Suppressor macrophage (primary cell): Measurements from ENCODE around the gene LY86.

Experiments
- DNase-seq, 4 experiments: peaks; one replicate each; pipeline ENCODE4 v3.0.0-alpha.2; 2020 to 2022

Gene LY86

GRCh38 chr6:6570929-6571671 lies 17.4 kb upstream of the LY86 start:
- no peak for DNase-seq

DNA sequence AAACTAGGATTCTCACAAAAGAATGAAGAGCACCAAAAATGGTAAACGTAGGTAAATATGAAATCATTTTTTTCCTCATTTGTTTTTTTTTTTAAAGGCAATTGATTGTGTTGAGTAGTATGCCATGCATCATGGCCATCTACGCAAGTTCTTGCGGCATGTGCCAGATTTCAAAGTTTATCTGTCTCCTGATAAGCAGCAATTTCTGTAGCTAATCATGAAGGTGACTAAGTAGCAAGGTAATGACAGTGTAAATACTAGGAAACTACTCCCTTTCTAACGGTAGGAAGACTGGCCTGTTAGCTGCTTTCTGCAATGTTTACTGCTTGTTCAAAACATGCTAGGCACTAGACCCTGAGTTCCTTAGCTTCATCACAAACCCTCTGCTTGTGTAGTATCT lies 13.4 kb upstream of the LY86 start:
- DNase-seq: no peak

DNA sequence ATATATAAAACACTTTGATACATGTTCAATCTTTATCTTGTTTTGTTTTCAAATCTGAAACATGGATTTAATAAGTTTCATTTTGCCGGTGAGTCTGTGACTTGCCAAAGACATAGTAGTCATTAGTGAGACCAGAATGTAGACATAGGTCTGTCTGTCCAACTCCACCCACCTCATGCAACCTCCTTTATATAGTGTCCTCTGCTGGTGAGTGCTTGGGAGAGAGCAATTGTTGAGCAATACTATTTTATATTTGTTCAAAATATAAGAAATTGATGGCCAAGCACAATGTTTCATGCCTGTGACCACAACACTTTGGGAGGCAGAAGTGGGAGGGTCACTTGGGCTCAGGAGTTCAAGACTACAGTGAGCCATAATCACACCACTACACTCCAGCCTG lies 10.8 kb upstream of the LY86 start:
- peak; percentile 35 to 60 (median 47) for DNase-seq

GRCh38 chr6:6579281-6579680 lies 9.2 kb upstream of the LY86 start:
- peak; percentile 27 to 58 (median 44) for DNase-seq

- no peak for DNase-seq
Observed at GRCh38 chr6:6580225-6580856, 8.2 kb upstream of the LY86 start.

DNA sequence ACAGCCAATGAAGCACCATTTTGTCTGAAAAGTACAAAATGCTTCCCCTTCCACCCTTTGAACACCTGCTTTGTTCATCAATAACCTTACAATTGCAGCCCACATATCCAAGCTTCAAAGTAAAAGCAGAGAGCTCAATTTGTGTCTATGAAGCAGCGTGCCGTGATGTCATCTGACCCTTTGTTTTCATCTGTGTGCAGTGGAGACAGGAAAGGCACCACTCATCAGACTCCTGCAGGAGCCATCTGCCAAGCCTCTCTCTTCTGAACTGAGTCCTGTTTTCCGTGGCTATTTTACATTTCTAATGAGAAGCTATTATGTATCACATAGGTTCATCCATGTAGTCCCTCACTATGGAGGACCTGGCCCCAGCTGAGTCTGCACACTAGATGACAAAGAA lies 7.5 kb upstream of the LY86 start:
- DNase-seq: no peak

DNA sequence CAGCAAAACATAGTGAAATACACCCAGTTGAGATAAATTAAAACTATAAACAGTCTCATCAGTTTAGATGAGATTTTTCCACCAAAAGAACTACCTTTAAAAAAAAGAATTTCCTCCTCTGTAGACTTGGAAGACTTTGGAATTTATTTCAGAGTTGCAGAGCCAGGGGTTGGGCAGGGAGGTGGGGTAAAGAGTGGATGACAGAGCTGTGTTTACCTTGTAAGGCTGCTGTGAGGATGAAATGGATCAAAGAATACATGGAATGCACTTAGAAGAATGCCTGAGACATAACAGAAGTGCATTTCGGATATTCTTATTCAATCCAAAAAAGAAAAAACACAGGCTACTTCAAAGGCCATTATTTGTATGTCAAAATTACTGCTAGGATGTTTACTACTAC lies 6.4 kb upstream of the LY86 start:
- DNase-seq: no peak

- peak in 1 of 4 experiments; percentile 28 for DNase-seq
Observed at GRCh38 chr6:6583836-6584235, 4.7 kb upstream of the LY86 start.

- peak; percentile 19 to 43 (median 39) for DNase-seq
Observed at GRCh38 chr6:6584310-6585002, 4.1 kb upstream of the LY86 start.

- no peak for DNase-seq
Observed at GRCh38 chr6:6585003-6585311, 3.6 kb upstream of the LY86 start.

DNA sequence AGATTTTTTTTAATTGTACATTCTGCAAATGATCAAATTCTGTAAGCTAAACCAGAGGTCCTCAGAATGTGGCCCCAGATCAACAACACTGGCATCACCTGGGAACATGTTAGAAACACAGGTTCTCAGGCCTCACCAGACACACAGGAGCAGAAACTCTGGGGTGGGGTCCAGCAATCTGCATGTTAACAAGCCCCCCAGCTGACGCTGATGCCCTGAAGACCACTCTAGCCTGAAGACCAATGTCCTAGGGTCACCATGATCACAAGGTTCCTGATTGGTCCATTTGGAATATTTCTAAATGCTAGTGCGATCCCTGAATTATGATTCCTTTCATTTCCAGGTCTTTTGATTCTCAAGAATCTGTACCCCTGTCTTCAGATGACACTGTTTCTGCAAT lies 2.4 kb upstream of the LY86 start:
- DNase-seq: no peak

DNA sequence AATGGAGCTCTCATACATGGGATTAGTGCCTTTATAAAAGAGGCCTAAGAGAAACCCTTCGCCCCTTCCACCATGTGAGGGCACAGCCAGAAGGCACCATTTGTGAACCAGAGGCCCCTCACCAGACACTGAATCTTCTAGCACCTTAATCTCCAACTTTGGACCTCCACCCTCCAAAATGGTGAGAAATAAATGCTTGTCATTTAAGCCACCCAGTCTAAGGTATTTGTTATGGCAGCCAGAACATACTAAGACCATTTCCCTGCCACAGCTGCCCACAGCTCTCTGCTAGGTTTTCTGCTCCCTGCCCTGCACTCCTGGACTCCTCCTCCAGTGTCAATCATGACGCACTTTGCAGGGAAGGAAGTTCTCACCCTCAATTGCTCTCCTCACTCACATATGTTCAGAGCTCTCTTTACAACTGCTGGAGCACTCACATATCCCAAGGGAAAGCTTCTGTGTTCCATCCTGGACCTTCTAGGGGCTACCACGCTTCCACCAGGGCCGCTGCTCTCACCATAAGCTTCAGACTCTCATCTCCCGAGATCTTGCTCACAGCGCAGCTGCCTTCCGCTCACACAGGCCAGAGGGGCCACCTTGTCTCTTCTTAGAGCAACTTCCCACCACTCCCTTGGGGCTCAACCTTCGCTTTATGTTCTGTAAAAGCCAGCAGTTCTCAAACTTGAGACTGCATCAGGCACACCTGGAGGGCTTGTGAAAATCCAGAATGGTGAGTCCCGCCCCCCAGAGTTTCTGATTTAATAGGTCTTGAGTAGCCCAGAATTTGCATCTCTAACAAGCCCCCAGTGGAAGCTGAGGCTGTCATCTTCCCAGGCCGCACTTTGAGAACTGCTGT lies 1.6 kb upstream of the LY86 start:
- peak; percentile 47 to 77 (median 70) for DNase-seq

- peak in 2 of 4 experiments; percentile 17 to 37 for DNase-seq
Observed at GRCh38 chr6:6587696-6588063, 840 bp upstream of the LY86 start.

GRCh38 chr6:6588924-6589709 lies 597 bp downstream of the LY86 start:
- DNase-seq: peak; percentile 38 to 55 (median 48)

DNA sequence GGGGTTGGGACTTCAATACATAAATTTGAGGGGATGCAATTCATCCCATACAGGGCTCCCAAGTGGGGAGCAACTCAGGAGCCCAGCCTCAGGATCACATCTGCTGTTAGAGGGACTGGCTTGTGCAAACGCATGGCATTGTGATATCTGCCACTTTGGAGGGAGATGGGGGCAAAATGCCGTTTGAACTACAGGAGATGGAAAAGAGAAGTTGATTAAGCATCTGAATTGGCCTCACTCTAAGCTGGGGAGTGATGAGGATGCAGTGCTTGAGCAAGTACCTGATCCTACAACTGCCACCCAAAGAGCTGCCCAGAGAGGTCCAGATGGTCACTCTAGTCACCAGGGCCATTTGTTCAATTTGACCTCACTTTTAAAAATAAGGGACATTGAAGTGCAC lies 2.0 kb downstream of the LY86 start:
- peak in 1 of 4 experiments; percentile 25 for DNase-seq

DNA sequence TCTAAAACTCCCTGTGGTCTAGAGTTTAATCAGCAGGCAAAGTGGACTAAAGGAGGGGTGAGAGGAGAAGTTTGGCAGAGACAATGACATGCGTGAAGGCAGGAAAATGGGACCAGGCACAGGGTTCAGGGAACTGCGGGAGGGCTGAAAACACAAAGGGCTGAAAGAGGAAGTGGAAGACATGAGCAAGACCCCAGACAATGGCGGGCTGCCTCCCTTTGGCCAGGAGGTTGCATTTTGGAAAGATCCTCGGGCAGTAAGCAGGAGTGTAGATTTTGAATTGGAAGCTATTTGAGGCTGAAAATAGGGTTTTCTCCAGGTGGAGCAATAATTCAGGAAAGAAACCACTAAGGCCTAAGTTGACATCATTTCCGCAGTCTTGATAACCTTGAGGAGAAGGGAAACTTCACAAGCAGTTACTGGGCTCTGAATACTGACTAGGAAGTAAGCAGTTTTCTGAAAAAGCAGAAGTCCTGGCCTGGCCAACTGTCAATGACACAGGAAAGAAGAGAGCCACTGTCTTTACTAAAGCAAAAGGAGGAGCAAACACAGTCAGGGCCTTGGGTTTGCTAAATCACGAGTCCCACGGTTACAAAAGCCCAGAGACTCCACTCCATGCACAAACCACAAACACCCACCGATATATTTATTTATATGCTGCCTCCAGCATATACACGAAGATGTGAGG lies 3.4 kb downstream of the LY86 start:
- peak; percentile 92 to 99 (median 96) for DNase-seq

- peak; percentile 60 to 89 (median 73) for DNase-seq
Observed at GRCh38 chr6:6592826-6593475, 4.4 kb downstream of the LY86 start.

- DNase-seq: peak; percentile 23 to 59 (median 31)
Observed at GRCh38 chr6:6593867-6594468, 5.4 kb downstream of the LY86 start.

DNA sequence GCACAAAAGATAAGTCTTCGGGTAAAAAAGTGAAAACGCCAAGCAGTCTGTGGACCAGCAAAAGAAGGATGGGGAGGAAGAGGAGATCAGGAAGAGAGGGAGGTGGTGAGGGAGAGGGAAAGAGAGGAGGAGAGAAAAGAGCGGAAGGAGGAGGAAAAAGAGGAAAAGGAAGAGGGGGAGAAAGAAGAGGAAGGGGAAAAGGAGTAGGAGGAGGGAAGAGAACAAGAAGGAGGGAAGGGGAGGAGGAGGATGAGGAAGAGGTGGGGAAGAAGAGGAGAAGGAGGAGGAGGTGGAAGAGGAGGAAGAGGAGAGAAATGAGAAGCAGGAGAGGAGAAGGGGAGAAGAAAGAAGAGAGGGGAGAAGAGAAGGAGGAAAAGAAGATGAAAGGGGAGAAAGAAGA lies 6.5 kb downstream of the LY86 start:
- DNase-seq: no peak

GRCh38 chr6:6595952-6596351 lies 7.4 kb downstream of the LY86 start:
- DNase-seq: no peak
